ENCODE data around the gene BAIAP2L2.
A peak's percentile ranks its signal among the peaks of the same experiment; 100 is the strongest.

BAIAP2L2 gene

DNA sequence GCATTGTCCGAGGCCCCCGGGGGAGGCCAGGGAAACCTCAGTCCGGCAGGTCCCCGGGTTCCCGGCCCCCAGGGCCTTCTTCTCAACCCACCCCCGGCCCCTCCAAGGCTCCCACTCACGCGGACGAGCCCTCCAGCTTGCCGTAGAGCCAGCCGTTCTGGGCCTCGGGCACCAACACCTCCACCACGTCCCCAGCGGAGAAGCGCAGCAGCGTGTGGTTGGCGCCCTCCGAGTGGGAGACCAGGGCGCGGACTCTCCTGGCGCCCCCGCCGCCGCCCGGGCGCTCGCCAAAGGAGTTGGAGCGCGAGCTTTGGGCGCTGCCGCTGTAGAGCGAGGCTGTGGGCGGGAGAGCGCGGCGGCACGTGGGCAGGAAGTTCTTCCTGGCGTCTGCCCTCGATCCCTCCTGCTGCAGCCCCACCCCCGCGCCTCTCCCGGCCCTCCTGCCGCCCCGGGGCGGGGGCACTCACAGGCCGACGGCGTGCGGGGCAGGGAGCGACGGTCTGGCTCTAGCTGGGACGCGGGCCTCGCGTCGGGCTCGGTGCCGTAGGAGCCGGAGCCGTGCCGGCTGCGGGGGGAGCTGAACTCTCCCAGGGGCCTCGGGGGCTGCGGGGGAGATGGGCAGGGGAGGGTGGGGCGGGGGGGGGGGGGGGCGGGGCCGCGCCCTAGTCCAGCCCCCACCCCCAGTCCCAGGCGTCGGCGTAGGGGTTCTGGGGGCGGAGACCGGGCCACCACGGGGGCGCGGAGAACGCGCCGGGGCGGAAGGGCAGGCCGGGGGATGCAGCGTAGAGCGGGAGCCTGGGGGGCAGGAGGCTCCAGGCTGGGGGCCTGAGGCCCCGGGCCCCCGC, 21.6 kb downstream of the BAIAP2L2 start:
- H3K4me3 ChIP-seq (ENCODE audit: low read depth, low read length), result peak overlapping the region; percentile 25; the same call in 1 of the 2 replicates
- TF ChIP-seq, protein P1, sequence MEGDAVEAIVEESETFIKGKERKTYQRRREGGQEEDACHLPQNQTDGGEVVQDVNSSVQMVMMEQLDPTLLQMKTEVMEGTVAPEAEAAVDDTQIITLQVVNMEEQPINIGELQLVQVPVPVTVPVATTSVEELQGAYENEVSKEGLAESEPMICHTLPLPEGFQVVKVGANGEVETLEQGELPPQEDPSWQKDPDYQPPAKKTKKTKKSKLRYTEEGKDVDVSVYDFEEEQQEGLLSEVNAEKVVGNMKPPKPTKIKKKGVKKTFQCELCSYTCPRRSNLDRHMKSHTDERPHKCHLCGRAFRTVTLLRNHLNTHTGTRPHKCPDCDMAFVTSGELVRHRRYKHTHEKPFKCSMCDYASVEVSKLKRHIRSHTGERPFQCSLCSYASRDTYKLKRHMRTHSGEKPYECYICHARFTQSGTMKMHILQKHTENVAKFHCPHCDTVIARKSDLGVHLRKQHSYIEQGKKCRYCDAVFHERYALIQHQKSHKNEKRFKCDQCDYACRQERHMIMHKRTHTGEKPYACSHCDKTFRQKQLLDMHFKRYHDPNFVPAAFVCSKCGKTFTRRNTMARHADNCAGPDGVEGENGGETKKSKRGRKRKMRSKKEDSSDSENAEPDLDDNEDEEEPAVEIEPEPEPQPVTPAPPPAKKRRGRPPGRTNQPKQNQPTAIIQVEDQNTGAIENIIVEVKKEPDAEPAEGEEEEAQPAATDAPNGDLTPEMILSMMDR (IDR thresholded peaks at IDR 0.05; ENCODE audit: insufficient read depth, low read length, missing control alignments), result no peak
- ChIA-PET CTCF (interaction anchor here (1.0 to 1.9 kb wide), 3 partner anchors 12 to 26 kb away, joined by 4 to 6 read pairs (median 5); no protein-coding TSS in a partner anchor), POLR2A (no interaction called here)
- DNase-seq (ENCODE audit: low read depth, low spot score), result no peak

DNA sequence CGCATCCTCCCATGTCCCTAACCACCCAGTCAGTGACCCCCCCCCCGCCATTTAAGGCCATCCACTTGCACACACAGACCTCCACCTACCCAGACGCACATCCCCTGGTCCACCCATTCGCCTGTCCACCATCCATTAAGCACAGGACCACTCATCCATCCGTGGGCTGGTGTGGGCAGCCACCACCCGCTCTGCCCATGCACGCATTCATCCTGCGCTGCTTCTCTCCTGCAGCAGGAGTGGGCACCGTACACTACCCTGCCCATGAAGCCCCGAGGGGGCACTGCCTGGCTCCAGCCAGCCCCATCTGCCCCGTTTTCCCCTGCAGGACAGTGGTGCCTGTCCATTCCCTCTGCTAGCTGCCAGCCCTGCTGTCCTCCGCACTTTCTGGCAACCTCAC, 22.6 kb downstream of the BAIAP2L2 start:
- TF ChIP-seq, protein P1 (IDR thresholded peaks at IDR 0.05; ENCODE audit: insufficient read depth, low read length, missing control alignments), result no peak
- ChIA-PET POLR2A (no interaction called here), CTCF (no interaction called here)
- no peak overlapping the region for H3K4me3 ChIP-seq (ENCODE audit: low read depth, low read length)
- DNase-seq (ENCODE audit: low read depth, low spot score), result no peak

DNA sequence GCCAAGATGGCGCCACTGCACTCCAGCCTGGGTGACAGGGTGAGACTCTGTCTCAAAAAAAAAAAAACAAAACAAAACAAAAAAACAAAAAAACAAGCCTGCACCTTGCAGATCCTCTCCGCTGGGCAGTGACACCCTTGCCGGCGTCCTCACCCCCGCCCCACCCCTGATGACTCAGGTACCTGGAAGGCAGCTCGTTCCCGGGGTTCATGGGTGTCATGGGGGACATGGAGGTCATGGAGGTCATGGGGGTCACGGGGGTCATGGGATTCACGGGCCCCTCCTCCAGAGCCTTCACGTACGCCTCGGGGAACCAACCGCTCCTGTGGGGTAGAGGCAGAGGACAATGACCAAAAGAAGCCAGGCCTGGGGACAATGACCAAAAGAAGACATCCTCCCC, 23.5 kb downstream of the BAIAP2L2 start:
- TF ChIP-seq, protein P1 (IDR thresholded peaks at IDR 0.05; ENCODE audit: insufficient read depth, low read length, missing control alignments), result no peak
- ChIA-PET CTCF (interaction anchor here (1.5 kb wide), 1 partner anchor 13 kb away, joined by 4 read pairs; no protein-coding TSS in a partner anchor), POLR2A (no interaction called here)
- DNase-seq (ENCODE audit: low read depth, low spot score), result no peak
- H3K4me3 ChIP-seq (ENCODE audit: low read depth, low read length), result no peak overlapping the region

DNA sequence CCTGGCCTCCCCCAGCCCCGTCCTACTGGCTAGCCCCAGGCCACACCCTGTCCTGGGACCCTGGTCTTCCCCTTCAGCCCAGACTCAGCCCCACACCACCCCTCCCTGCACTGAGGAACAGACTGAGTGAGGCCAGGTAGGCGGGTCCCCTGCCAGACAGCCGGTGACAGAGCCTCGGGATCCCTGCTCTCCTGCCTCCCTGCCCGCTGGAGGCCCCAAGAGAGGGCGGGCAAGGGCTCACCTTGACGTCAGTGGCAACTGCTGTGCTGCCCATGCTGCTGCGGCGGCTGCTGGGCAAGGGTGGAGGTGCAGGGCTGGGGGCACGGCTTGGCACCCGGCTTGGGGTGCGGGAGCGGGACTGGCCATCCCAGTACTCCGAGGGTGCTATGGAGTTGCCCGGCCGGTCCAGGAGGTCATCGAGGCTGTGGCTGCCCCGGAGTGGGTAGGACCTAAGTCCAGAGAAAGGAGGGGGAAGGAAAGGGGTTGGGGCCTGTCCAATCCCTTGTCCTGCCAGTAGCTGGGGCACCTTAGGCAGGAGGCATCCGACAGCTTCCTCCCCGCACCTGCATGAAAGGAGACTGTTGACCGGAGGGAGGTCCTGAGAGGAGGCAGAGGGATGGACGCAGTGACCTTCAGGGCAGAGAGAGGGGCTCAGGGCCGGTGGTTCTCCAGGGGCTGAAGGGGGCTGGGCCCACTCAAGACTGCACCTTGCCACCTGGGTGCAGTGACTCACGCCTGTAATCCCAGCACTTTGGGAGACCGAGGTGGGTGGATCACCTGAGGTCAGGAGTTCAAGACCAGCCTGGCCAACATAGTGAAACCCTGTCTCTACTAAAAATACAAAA, 24.3 kb downstream of the BAIAP2L2 start:
- H3K4me3 ChIP-seq (ENCODE audit: low read depth, low read length), result no peak overlapping the region
- no peak for DNase-seq (ENCODE audit: low read depth, low spot score)
- ChIA-PET POLR2A (no interaction called here), CTCF (interaction anchor here (1.0 to 1.5 kb wide), 2 partner anchors 14 to 29 kb away, joined by 3 to 4 read pairs; no protein-coding TSS in a partner anchor)
- TF ChIP-seq, protein P1 (IDR thresholded peaks at IDR 0.05; ENCODE audit: insufficient read depth, low read length, missing control alignments), result no peak

DNA sequence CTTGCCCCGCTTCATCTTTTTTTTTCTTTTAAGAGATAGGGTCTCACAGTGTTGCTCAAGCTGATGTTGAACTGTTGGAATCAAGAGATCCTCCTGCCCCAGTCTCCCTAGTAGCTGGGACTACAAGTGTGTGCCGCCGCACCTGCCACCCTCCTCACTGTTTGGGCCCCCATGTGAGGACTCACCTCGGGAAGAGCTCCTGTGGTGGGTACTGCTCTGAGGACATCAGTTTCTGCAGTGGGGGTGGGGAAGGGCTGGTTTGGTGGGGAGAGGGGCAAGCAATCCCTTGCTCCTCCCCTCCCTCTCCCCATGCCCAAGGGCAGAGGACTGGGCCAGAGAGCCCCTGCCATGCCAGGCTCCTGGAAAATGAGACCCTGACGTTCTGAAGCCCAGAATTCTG, 25.0 kb downstream of the BAIAP2L2 start:
- no peak for DNase-seq (ENCODE audit: low read depth, low spot score)
- no peak overlapping the region for H3K4me3 ChIP-seq (ENCODE audit: low read depth, low read length)
- CTCF ChIA-PET, result interaction anchor here (1.0 kb wide), 2 partner anchors 15 to 29 kb away, joined by 3 read pairs; no protein-coding TSS in a partner anchor
- TF ChIP-seq, protein P1 (IDR thresholded peaks at IDR 0.05; ENCODE audit: insufficient read depth, low read length, missing control alignments), result no peak
- POLR2A ChIA-PET, result no interaction called here

DNA sequence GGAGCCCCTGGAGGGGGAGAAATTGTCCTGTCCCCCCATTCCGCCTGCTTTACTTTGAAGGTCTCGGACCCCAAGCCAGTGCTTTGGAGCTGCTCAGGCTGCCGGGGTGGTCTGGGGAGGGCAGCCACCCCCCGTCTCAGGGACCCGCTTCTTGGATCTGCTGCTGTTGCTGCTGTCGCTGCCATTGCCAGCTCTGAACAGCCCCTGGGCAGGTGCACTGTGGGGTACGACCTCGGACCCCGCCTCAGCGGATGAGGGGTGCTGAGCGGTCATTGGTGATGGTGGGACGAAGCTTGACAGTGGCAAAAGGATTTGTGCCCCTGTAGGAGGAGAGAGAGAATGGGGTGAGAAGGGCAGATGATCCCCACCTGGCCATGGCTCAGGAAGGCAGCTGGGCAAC, 25.4 kb downstream of the BAIAP2L2 start:
- POLR2A ChIA-PET, result no interaction called here
- TF ChIP-seq, protein P1 (IDR thresholded peaks at IDR 0.05; ENCODE audit: insufficient read depth, low read length, missing control alignments), result no peak

More for the DNA sequence above, 25.4 kb downstream of the BAIAP2L2 start:
- DNase-seq (ENCODE audit: low read depth, low spot score), result no peak
- H3K4me3 ChIP-seq (ENCODE audit: low read depth, low read length), result no peak overlapping the region
- CTCF ChIA-PET, result interaction anchor here (1.0 kb wide), 2 partner anchors 15 to 30 kb away, joined by 3 read pairs; no protein-coding TSS in a partner anchor
